Measurements from ENCODE around the gene ASTL.

DNA sequence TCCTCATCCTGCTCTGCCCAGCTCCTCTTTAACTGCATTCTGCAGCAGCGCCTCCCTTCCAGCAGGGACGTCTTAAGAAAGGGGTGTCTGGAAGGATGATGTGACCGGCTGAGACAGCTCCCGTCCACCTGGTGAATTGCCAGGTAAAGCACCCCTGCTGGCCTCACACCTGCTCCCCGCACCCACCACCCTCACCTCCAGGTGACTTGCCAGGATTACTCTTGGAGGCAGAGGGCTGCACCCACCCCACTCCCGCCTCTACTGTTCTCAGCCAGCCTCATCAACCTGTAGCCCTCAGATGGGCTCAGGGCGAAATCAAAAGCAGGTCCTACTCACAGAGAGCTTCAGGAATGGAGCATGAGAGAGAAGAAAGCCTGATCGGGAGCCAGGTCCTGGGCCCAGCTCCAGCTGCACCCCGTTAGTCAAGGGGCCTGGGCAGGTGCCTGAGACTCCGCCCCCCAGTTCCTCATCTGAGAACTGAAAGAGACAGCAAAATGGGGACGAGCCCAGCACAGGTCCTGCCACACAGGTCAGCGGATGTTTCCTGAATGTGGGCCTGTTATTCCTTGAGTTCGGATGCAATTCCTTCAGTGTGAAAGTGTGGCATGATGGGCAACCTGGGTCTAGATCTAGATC lies 27.6 kb downstream of the ASTL start:
- TF ChIP-seq, protein P1, sequence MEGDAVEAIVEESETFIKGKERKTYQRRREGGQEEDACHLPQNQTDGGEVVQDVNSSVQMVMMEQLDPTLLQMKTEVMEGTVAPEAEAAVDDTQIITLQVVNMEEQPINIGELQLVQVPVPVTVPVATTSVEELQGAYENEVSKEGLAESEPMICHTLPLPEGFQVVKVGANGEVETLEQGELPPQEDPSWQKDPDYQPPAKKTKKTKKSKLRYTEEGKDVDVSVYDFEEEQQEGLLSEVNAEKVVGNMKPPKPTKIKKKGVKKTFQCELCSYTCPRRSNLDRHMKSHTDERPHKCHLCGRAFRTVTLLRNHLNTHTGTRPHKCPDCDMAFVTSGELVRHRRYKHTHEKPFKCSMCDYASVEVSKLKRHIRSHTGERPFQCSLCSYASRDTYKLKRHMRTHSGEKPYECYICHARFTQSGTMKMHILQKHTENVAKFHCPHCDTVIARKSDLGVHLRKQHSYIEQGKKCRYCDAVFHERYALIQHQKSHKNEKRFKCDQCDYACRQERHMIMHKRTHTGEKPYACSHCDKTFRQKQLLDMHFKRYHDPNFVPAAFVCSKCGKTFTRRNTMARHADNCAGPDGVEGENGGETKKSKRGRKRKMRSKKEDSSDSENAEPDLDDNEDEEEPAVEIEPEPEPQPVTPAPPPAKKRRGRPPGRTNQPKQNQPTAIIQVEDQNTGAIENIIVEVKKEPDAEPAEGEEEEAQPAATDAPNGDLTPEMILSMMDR (conservative IDR thresholded peaks at IDR 0.05 in 1 of 2, IDR thresholded peaks at IDR 0.05 in 1 of 2; ENCODE audit: extremely low read depth in 1 of 2, insufficient read depth in 1 of 2, low read depth in 1 of 2, low read length in 2 of 2) = no peak
- TF ChIP-seq EZH2 (IDR thresholded peaks at IDR 0.05; ENCODE audit: borderline replicate concordance, low read length) = no peak

Data from mammary epithelial cell (primary cell).